K562 (cell line): Measurements from ENCODE around the gene XKR3. TPM values are rescaled to one million over a fixed set of nuclear protein-coding genes. Genes with fewer than 3 reads are reported as not detected.
A peak's percentile ranks its signal among the peaks of the same experiment; 100 is the strongest.

ENCODE experiments used
- BRD4 ChIP-seq: fragments of 200-600 bp; sonication (generic); IDR thresholded peaks from 2 replicates; pipeline ENCODE4 v1.6.1; 2017; ENCODE audit warnings: inconsistent platforms
- CREM ChIP-seq: IDR thresholded peaks from 2 replicates; pipeline ENCODE4 v1.6.1; 2014; ENCODE audit warnings: antibody characterized with exemption, low read depth
- ESRRA ChIP-seq: fragments of 450-650 bp; IDR thresholded peaks from 2 replicates; pipeline ENCODE4 v1.6.1; 2014; ENCODE audit warnings: low read depth, mild to moderate bottlenecking, moderate library complexity, borderline replicate concordance
- FOXP1 ChIP-seq: sonication (generic); formaldehyde crosslinking; IDR thresholded peaks from 2 replicates; pipeline ENCODE4 v1.8.0; 2022; ENCODE audit warnings: mild to moderate bottlenecking, missing genetic modification reagents
- HOXB6 ChIP-seq: fragments of 250-450 bp; sonication (Bioruptor Pico); IDR thresholded peaks from 2 replicates; pipeline ENCODE4 v1.5.1; 2022; ENCODE audit warnings: mild to moderate bottlenecking, borderline replicate concordance
- KLF1 ChIP-seq: fragments of 450-650 bp; IDR thresholded peaks from 2 replicates; pipeline ENCODE4 v1.6.1; 2016; ENCODE audit warnings: missing genetic modification characterization, missing compliant biosample characterization
- SMAD4 ChIP-seq: fragments of 250-450 bp; sonication (Bioruptor Pico); conservative IDR thresholded peaks from 2 replicates; pipeline ENCODE4 v1.8.0; 2021; ENCODE audit warnings: inconsistent platforms, mild to moderate bottlenecking, moderate library complexity
- SMC3 ChIP-seq: conservative IDR thresholded peaks from 2 replicates; pipeline ENCODE4 v1.6.1; 2011; ENCODE audit warnings: low read depth, low read length, improper control_type of control experiment; ENCODE audit not compliant: insufficient read depth
- ZKSCAN3 ChIP-seq: fragments of 250-450 bp; sonication (Bioruptor Pico); IDR thresholded peaks from 2 replicates; pipeline ENCODE4 v1.4.0; 2020
- ZKSCAN8 ChIP-seq: fragments of 200-800 bp; sonication (Bioruptor generic); IDR thresholded peaks from 2 replicates; pipeline ENCODE4 v1.6.1; 2016; ENCODE audit warnings: missing genetic modification characterization, missing compliant biosample characterization
- ZNF133 ChIP-seq: fragments of 250-450 bp; sonication (Bioruptor Pico); IDR thresholded peaks from 2 replicates; pipeline ENCODE4 v1.4.0; 2020; ENCODE audit warnings: mild to moderate bottlenecking
- polyA plus RNA-seq, 8 experiments: library from polyadenylated mRNA; depleted of rRNA in 4 of 8; stranded (reverse) in 5 of 8; unstranded in 3 of 8; fragments of >200 nt; fragmentation: Nextera tagmentation in 2 of 8; fragmentation: Illumina TruSeq in 1 of 8; extraction: Ambion mirVana in 2 of 8; extraction: Trizol in 1 of 8; gene quantifications; 2 replicates each; pipeline versions ENCODE4 v1.2.1 to v1.2.3, GENCODE V29; 2011 to 2014; ENCODE audit warnings: inconsistent platforms in 1 of 8, missing spikeins in 1 of 8
- total RNA-seq, 7 experiments: library from RNA; depleted of rRNA in 6 of 7; stranded (reverse); fragments of >200 nt in 6 of 7; fragmentation: Illumina TruSeq in 2 of 7; extraction: Trizol in 2 of 7; gene quantifications; 2 replicates each; pipeline versions ENCODE4 v1.2.1 to v1.2.3, GENCODE V29; 2011 to 2021; ENCODE audit warnings: low replicate concordance in 1 of 7
- TF ChIP-seq, protein P1 (sequence below): fragments of 250-450 bp; sonication (Bioruptor Pico); IDR thresholded peaks from 2 replicates; pipeline ENCODE4 v1.8.0; 2022; ENCODE audit warnings: moderate library complexity, mild to moderate bottlenecking, inconsistent platforms
- TF ChIP-seq, protein P2 (sequence below), 2 experiments: fragments of 450-650 bp in 1 of 2; IDR thresholded peaks; 2 replicates each; pipeline ENCODE4 v1.6.1; 2011 to 2017; ENCODE audit warnings: low read depth in 2 of 2, antibody characterized with exemption in 1 of 2, borderline replicate concordance in 1 of 2, low read length in 1 of 2, mild to moderate bottlenecking in 1 of 2, mixed read lengths in 1 of 2; ENCODE audit not compliant: control insufficient read depth in 1 of 2

The XKR3 gene
- total and polyA plus RNA-seq, 9 of the 15 experiments (the other 6 are each of a cell fraction or from before 2014, with no cell fraction given) = 3.5 to 11.5 (median 7.1) TPM

- TF ChIP-seq, protein P1, sequence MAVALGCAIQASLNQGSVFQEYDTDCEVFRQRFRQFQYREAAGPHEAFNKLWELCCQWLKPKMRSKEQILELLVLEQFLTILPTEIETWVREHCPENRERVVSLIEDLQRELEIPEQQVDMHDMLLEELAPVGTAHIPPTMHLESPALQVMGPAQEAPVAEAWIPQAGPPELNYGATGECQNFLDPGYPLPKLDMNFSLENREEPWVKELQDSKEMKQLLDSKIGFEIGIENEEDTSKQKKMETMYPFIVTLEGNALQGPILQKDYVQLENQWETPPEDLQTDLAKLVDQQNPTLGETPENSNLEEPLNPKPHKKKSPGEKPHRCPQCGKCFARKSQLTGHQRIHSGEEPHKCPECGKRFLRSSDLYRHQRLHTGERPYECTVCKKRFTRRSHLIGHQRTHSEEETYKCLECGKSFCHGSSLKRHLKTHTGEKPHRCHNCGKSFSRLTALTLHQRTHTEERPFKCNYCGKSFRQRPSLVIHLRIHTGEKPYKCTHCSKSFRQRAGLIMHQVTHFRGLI (CRISPR knock-in tag) = peak; percentile 47; the same call in 1 of the 2 replicates
- TF ChIP-seq ZNF133 (CRISPR knock-in tag) (no peak), HOXB6 (0 out of 2 replicates have a peak, but pooled peaks have one; percentile 60), ZKSCAN3 (CRISPR knock-in tag) (no peak), SMC3 (no peak), CREM (no peak), ZKSCAN8 (peak; percentile 76; the same call in 1 of the 2 replicates), SMAD4 (CRISPR knock-in tag) (0 out of 2 replicates have a peak, but pooled peaks have one; percentile 29), KLF1 (tag) (no peak; the same call in 1 of the 2 replicates), ESRRA (peak; percentile 41; the same call in 1 of the 2 replicates), FOXP1 (CRISPR knock-in tag) (no peak), BRD4 (no peak)
- TF ChIP-seq, protein P2, sequence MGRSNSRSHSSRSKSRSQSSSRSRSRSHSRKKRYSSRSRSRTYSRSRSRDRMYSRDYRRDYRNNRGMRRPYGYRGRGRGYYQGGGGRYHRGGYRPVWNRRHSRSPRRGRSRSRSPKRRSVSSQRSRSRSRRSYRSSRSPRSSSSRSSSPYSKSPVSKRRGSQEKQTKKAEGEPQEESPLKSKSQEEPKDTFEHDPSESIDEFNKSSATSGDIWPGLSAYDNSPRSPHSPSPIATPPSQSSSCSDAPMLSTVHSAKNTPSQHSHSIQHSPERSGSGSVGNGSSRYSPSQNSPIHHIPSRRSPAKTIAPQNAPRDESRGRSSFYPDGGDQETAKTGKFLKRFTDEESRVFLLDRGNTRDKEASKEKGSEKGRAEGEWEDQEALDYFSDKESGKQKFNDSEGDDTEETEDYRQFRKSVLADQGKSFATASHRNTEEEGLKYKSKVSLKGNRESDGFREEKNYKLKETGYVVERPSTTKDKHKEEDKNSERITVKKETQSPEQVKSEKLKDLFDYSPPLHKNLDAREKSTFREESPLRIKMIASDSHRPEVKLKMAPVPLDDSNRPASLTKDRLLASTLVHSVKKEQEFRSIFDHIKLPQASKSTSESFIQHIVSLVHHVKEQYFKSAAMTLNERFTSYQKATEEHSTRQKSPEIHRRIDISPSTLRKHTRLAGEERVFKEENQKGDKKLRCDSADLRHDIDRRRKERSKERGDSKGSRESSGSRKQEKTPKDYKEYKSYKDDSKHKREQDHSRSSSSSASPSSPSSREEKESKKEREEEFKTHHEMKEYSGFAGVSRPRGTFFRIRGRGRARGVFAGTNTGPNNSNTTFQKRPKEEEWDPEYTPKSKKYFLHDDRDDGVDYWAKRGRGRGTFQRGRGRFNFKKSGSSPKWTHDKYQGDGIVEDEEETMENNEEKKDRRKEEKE (IDR thresholded peaks at IDR 0.05; ENCODE audit: borderline replicate concordance in 1 of 2, control insufficient read depth in 1 of 2, low read depth in 2 of 2, low read length in 1 of 2) = no peak
Observed at GRCh38 chr22:16803255-16803917, 21.8 kb downstream of the XKR3 start (continued).
